D721Med (cell line): ENCODE results near the gene CDC42BPB.

ENCODE experiments used
- DNase-seq: peaks from one replicate; pipeline ENCODE4 v3.0.0; 2011; ENCODE audit warnings: low spot score; ENCODE audit not compliant: insufficient read length
- FAIRE-seq: peaks from 2 replicates; lab custom pipeline; 2011; peaks lifted over from hg19 to GRCh38; lab: Jason Lieb, UNC
- TF ChIP-seq, protein P1 (sequence below): IDR thresholded peaks from 2 replicates; pipeline ENCODE4 v1.5.1; 2012; ENCODE audit warnings: mild to moderate bottlenecking, control low read depth; ENCODE audit not compliant: insufficient read depth; ENCODE audit errors: missing control alignments

The CDC42BPB gene

DNA sequence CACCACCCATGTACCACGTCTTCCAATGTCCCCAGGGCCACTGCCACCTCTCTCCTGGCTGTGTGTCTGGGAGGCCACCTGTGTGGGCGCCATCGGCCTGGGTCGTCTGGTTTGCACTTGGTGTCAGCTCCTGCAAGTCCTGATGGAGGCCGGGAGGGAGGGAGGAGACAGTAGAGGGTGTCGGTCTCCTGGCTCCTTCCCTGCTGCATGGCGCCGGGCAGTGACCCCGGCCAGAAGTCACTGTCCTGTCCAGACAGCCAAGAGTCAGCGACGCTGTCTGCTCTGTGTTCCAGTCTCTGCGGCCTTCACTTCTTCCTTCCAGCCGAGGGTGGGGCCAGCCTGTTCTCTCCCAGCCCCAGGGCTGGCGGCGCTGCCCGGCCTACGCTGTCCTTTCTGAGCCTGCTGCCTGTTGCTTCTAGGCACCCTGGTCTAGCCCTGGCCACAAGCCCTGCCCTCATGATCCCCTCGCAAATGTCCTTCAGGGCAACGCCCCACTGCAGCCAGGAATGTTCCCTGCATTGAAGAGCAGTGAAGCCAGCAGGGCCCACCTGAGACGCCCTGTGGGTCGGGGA is 13.7 kb upstream of the CDC42BPB start:
- DNase-seq (peak; percentile 3), FAIRE-seq (no peak)
- TF ChIP-seq, protein P1, sequence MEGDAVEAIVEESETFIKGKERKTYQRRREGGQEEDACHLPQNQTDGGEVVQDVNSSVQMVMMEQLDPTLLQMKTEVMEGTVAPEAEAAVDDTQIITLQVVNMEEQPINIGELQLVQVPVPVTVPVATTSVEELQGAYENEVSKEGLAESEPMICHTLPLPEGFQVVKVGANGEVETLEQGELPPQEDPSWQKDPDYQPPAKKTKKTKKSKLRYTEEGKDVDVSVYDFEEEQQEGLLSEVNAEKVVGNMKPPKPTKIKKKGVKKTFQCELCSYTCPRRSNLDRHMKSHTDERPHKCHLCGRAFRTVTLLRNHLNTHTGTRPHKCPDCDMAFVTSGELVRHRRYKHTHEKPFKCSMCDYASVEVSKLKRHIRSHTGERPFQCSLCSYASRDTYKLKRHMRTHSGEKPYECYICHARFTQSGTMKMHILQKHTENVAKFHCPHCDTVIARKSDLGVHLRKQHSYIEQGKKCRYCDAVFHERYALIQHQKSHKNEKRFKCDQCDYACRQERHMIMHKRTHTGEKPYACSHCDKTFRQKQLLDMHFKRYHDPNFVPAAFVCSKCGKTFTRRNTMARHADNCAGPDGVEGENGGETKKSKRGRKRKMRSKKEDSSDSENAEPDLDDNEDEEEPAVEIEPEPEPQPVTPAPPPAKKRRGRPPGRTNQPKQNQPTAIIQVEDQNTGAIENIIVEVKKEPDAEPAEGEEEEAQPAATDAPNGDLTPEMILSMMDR: no peak

DNA sequence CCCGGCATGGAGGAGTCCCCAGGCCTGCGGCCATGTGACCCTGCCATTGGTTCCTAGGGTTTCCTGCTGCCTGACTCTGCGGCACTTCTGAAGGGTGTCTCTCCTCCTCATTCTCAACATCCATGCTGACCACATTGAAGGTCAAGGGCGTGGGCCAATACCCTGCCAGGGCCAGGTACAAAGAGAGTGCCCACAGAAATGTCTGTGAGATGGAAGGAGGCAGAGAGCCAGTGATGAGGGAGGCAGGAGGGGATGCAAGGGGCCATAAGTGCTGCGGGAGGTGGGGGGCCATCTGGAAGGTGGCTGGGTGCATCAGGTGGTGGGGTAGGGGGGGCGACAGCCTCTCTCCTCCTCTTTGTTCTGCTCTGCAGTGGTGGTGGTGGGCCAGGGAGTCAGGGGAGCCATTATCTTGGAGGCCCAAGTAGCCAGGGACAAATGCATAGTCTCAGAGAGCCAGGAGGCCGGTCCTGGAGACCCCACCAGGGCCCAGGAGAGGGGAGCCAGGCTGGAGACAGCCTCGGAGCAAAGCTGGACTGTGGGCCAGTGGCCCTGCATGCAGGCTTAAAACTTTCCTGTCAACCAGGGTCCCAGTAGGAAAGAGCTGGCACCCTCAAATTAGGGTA is 13.0 kb upstream of the CDC42BPB start:
- TF ChIP-seq, protein P1: no peak
- DNase-seq (no peak), FAIRE-seq (no peak)

DNA sequence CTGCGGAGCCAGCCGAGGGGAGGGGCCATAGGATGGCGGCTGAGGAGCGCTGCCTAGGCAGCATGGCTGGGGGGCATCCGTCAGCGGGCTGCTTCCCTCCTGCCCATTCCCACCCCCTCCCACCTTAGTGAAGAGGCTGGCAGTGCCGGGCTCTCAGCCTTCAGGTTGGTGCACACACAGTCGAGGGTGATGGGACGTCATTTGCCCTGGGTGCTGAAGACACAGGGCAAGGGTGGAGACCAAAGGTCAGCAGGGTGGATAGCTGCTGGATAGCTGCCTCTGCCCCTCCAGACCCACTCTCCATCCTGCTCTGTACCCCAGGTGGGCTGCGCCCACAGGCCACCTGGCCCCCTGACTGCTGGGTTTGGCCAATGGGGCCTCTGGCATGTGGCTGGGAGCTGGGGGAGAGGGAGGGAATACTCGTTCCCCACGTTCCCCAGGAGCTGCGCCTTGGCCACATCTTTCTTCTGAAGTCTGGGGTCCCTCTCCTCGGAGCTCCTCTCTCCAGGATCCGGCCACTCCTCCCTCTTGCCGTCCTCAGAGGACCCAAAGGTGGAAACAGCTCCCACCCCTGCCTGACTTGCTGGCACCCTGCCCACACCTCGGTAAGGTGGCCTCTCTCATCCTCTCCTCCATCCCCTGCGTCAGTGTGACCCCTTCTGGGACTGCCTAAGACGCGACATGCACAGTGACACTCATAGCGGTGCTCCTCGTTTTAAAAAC is 11.2 kb upstream of the CDC42BPB start:
- no peak for DNase-seq
- TF ChIP-seq, protein P1: no peak
- FAIRE-seq: no peak

DNA sequence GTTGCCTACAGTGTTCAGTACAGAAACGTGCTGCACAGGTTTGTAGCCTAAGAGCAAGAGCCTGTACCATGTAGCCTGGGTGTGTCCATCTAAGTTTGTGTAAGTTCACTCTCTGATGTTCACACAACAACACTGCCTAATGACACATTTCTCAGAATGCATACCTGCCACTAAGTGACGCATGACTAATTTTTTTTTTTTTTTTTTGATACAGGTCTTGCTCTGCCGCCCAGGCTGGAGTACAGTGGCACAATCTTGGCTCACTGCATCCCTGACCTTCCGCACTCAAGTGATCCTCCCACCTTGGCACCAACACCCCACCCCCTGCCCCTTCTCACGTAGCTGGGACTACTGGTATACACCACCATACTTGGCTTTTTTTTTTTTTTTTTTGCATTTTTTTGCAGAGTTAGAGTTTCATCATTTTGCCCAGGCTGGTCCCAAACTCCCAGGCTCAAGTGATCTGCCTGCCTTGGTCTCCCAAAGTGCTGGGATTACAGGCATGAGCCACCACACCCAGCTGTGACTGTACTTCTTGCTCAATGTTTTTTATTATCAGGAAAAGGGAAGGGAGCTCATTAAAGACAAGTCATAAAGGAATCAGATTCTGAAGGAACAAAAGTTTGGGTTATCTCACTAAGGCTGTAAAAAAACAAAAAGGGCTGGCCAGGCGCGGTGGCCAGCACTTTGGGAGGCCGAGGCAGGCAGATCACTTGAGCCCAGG is 10.0 kb upstream of the CDC42BPB start:
- DNase-seq: no peak
- TF ChIP-seq, protein P1: no peak
- no peak for FAIRE-seq

DNA sequence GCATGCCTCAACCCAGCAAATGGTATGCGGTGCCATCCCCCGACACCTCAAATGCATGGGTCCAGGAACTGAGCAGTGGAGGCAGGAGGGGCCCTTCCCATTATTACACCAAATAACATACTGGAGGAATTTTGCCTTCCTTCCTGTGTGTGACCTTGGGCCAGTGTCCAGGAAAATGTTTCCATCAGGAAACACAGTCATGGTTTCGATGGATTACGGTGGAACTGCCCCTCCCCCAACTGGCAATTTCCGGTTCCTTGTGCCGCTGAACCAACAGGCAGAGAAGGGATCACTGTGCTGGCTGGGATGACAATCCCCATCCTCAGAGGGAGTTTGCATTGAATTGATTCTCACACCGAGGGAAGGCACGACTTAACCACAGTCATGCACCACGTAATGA is 9.1 kb upstream of the CDC42BPB start:
- no peak for FAIRE-seq
- no peak for DNase-seq
- TF ChIP-seq, protein P1: no peak

DNA sequence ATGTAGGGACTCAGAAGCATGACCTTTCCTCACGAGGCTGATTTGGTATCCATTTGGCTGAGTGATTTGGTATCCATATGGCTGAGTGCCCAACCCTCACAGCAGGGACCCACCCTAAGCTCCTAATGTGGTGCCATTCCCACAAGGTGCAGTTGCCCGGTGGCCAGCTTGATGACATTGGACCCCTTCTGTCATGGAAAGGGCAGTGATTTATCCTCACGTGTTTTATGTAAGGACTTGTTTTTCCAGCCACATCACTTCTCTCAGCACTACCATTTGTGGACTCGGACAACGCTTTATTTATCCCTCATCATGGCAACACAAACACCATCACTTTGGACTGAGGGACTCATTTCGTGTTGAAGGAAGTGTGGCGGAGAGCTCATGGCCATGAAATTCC is 8.5 kb upstream of the CDC42BPB start:
- no peak for DNase-seq
- TF ChIP-seq, protein P1: no peak
- no peak for FAIRE-seq
